SK-N-MC (cell line): Measurements from ENCODE around the gene YTHDF1.

ENCODE experiments used
- EZH2 ChIP-seq: fragments of 200-600 bp; sonication (generic); IDR thresholded peaks from one replicate; pipeline ENCODE4 v1.6.1; 2017; ENCODE audit warnings: antibody characterized with exemption
- POLR2AphosphoS5 ChIP-seq: IDR thresholded peaks from 2 replicates; pipeline ENCODE4 v1.6.1; 2012; ENCODE audit warnings: mild to moderate bottlenecking, low read depth, low read length, borderline replicate concordance

- TF ChIP-seq POLR2AphosphoS5 (no peak), EZH2 (no peak)
Observed at GRCh38 chr20:63223826-63224207, 7.9 kb upstream of the YTHDF1 start.
